SK-N-SH (cell line): ENCODE data around the gene CYP26B1. TPM values are rescaled to one million over a fixed set of nuclear protein-coding genes. Genes with fewer than 3 reads are reported as not detected.

ENCODE experiments used
- CTCF ChIA-PET: fragments of 300-600, 350-600 bp; formaldehyde crosslinking; extraction: SDS; loops from one replicate; lab custom pipeline; 2021; lab: Yijun Ruan, JAX
- POLR2A ChIA-PET: fragments of 350-600 bp; sonication (Branson Sonifier 250); formaldehyde crosslinking; extraction: SDS; loops from one replicate; lab custom pipeline; 2020; ENCODE audit warnings: antibody characterized with exemption, inconsistent platforms; lab: Yijun Ruan, JAX
- DNase-seq: peaks from one replicate; pipeline ENCODE4 v3.0.0; 2012
- H2AFZ ChIP-seq: fragments of 200-600 bp; sonication (generic); 2 replicates; pipeline ENCODE4 v1.8.1; 2016; ENCODE audit warnings: antibody characterized with exemption, mild to moderate bottlenecking, low read depth
- H3F3A ChIP-seq: fragments of 200-600 bp; sonication (generic); replicated peaks from 2 replicates; pipeline ENCODE3; 2016; ENCODE audit warnings: antibody characterized with exemption, mild to moderate bottlenecking; ENCODE audit not compliant: insufficient read depth
- H3K27ac ChIP-seq, 2 experiments: fragments of 200-500 bp in 1 of 2; fragments of 200-600 bp in 1 of 2; sonication (Bioruptor generic) in 1 of 2; sonication (generic), shearing (Covaris generic) in 1 of 2; 2 replicates each; pipeline versions ENCODE4 v1.5.1 to v1.6.1; 2014 to 2016; ENCODE audit warnings: low read depth in 2 of 2, inconsistent platforms in 1 of 2, low read length in 1 of 2, mild to moderate bottlenecking in 1 of 2, mixed read lengths in 1 of 2
- H3K27me3 ChIP-seq: fragments of 200-600 bp; sonication (generic), shearing (Covaris generic); 2 replicates; pipeline ENCODE4 v1.6.1; 2016; ENCODE audit warnings: mixed run types; ENCODE audit not compliant: insufficient read depth
- H3K36me3 ChIP-seq, 2 experiments: fragments of 200-500 bp in 1 of 2; fragments of 200-600 bp in 1 of 2; sonication (Bioruptor generic) in 1 of 2; sonication (generic) in 1 of 2; replicated peaks in 1 of 2; 2 replicates each; pipeline versions ENCODE3 to v1.5.1; 2014 to 2016; ENCODE audit warnings: low read length in 1 of 2, mild to moderate bottlenecking in 1 of 2; ENCODE audit not compliant: insufficient read depth in 2 of 2, control insufficient read depth in 1 of 2
- H3K4me1 ChIP-seq, 2 experiments: fragments of 200-500 bp in 1 of 2; fragments of 200-600 bp in 1 of 2; sonication (Bioruptor generic) in 1 of 2; sonication (generic), shearing (Covaris generic) in 1 of 2; 2 replicates each; pipeline versions ENCODE4 v1.5.1 to v1.6.1; 2014 to 2016; ENCODE audit warnings: low read depth in 1 of 2, low read length in 1 of 2, mixed run types in 1 of 2; ENCODE audit not compliant: insufficient read depth in 2 of 2, control insufficient read depth in 1 of 2
- H3K4me2 ChIP-seq: fragments of 200-600 bp; sonication (generic), shearing (Covaris generic); 2 replicates; pipeline ENCODE4 v1.6.1; 2017; ENCODE audit warnings: mixed run types
- H3K4me3 ChIP-seq, 2 experiments: fragments of 200-500 bp in 1 of 2; fragments of 200-600 bp in 1 of 2; sonication (Bioruptor generic) in 1 of 2; sonication (generic), shearing (Covaris generic) in 1 of 2; 2 replicates each; pipeline versions ENCODE4 v1.5.1 to v1.8.1; 2014 to 2016; ENCODE audit warnings: low read depth in 2 of 2, inconsistent platforms in 1 of 2, low read length in 1 of 2, mild to moderate bottlenecking in 1 of 2, mixed read lengths in 1 of 2, moderate library complexity in 1 of 2
- H3K79me2 ChIP-seq: fragments of 200-600 bp; sonication (generic); 2 replicates; pipeline ENCODE4 v1.8.1; 2017; ENCODE audit warnings: mild to moderate bottlenecking; ENCODE audit not compliant: insufficient read depth
- H3K9ac ChIP-seq: fragments of 200-600 bp; sonication (generic); 2 replicates; pipeline ENCODE4 v1.6.1; 2017; ENCODE audit warnings: mixed run types
- H3K9me2 ChIP-seq: fragments of 200-600 bp; sonication (generic); 2 replicates; pipeline ENCODE4 v1.6.1; 2017; ENCODE audit warnings: mixed run types
- H3K9me3 ChIP-seq: fragments of 200-600 bp; sonication (generic); 2 replicates; pipeline ENCODE4 v1.6.1; 2017; ENCODE audit warnings: mixed run types, mild to moderate bottlenecking, moderate library complexity
- H4K20me1 ChIP-seq: fragments of 200-600 bp; sonication (generic); 2 replicates; pipeline ENCODE4 v1.6.1; 2017; ENCODE audit warnings: mild to moderate bottlenecking, mixed run types; ENCODE audit not compliant: insufficient read depth
- CTCF ChIP-seq: fragments of 200-600 bp; sonication (generic); IDR thresholded peaks from 2 replicates; pipeline ENCODE4 v1.6.1; 2017; ENCODE audit warnings: antibody characterized with exemption, mild to moderate bottlenecking, moderate library complexity
- ELF1 ChIP-seq: IDR thresholded peaks from 2 replicates; pipeline ENCODE4 v1.4.0; 2012
- EP300 ChIP-seq, 2 experiments: IDR thresholded peaks; 2 replicates each; pipeline versions ENCODE4 v1.4.0 to v1.6.1; 2012; ENCODE audit warnings: borderline replicate concordance in 1 of 2, low read depth in 1 of 2, low read length in 1 of 2
- EZH2phosphoT487 ChIP-seq: fragments of 200-600 bp; sonication (generic); IDR thresholded peaks from 2 replicates; pipeline ENCODE4 v1.6.1; 2017; ENCODE audit warnings: low read depth, mixed run types, mild to moderate bottlenecking, antibody characterized with exemption, moderate library complexity, borderline replicate concordance
- FOXJ3 ChIP-seq: sonication (generic); formaldehyde crosslinking; IDR thresholded peaks from 2 replicates; pipeline ENCODE4 v1.5.1; 2020; ENCODE audit warnings: mild to moderate bottlenecking, missing genetic modification reagents
- FOXM1 ChIP-seq: IDR thresholded peaks from 2 replicates; pipeline ENCODE4 v1.4.0; 2012; ENCODE audit warnings: low read depth, mild to moderate bottlenecking
- GATA2 ChIP-seq: sonication (generic); formaldehyde crosslinking; IDR thresholded peaks from 2 replicates; pipeline ENCODE4 v1.5.0; 2020; ENCODE audit warnings: mild to moderate bottlenecking, missing genetic modification reagents
- JUND ChIP-seq: IDR thresholded peaks from 2 replicates; pipeline ENCODE4 v1.4.0; 2012
- MAX ChIP-seq: IDR thresholded peaks from 2 replicates; pipeline ENCODE4 v1.4.0; 2012; ENCODE audit warnings: low read depth
- NFIC ChIP-seq: IDR thresholded peaks from 2 replicates; pipeline ENCODE4 v1.4.0; 2012; ENCODE audit warnings: borderline replicate concordance
- PBX3 ChIP-seq: IDR thresholded peaks from 2 replicates; pipeline ENCODE4; 2012
- REST ChIP-seq: IDR thresholded peaks from 2 replicates; pipeline ENCODE4 v1.6.1; 2012; ENCODE audit warnings: mild to moderate bottlenecking, low read depth, low read length, moderate library complexity
- SIN3A ChIP-seq: IDR thresholded peaks from 2 replicates; pipeline ENCODE4 v1.6.1; 2012; ENCODE audit warnings: low read depth, mild to moderate bottlenecking, low read length, moderate library complexity, borderline replicate concordance
- TCF12 ChIP-seq: IDR thresholded peaks from 2 replicates; pipeline ENCODE4 v1.4.0; 2012
- USF1 ChIP-seq: IDR thresholded peaks from 2 replicates; pipeline ENCODE4 v1.4.0; 2012; ENCODE audit warnings: low read depth, borderline replicate concordance
- ZBTB33 ChIP-seq: IDR thresholded peaks from 2 replicates; pipeline ENCODE4 v1.4.0; 2012; ENCODE audit warnings: low read depth, borderline replicate concordance
- WGBS: methylation state at CpG from one replicate; pipeline ENCODE4 v1.1.6; 2017; ENCODE audit warnings: low lambda C conversion rate; 5-methylcytosine and 5-hydroxymethylcytosine counted together
- polyA plus RNA-seq, 3 experiments: library from polyadenylated mRNA; depleted of rRNA; stranded (reverse); fragments of >200 nt; gene quantifications; 2 replicates each; pipeline ENCODE4 v1.2.3, GENCODE V29; 2012

CYP26B1 gene
- polyA plus RNA-seq, 1 of the 3 experiments (the other 2 are of a cell fraction), result 0.33 TPM

GRCh38 chr2:72129681-72130340, 17.9 kb downstream of the CYP26B1 start:
- H3K9ac ChIP-seq, result no peak overlapping the region
- H3K9me2 ChIP-seq, result no peaks in the 10 kb centered on the region
- H3K27ac ChIP-seq, result no peak overlapping the region
- H3K36me3 ChIP-seq, result no peaks in the 10 kb centered on the region
- CTCF ChIA-PET, result interaction anchor here (0.9 to 1.3 kb wide), 3 partner anchors 21 to 450 kb away, joined by 3 to 4 read pairs (median 3); no protein-coding TSS in a partner anchor
- POLR2A ChIA-PET, result no interaction called here
- H3K27me3 ChIP-seq, result no peaks in the 10 kb centered on the region; the same call in 1 of the 2 replicates
- no peaks in the 10 kb centered on the region for H3K4me1 ChIP-seq
- peak; percentile 6 for DNase-seq
- no peaks in the 10 kb centered on the region for H4K20me1 ChIP-seq
- TF ChIP-seq ELF1 (no peak), REST (no peak), EP300 (IDR thresholded peaks at IDR 0.05; ENCODE audit: borderline replicate concordance in 1 of 2, low read depth in 1 of 2, low read length in 1 of 2) (no peak), ZBTB33 (no peak), SIN3A (no peak), MAX (no peak), GATA2 (CRISPR knock-in tag) (no peak), USF1 (no peak), FOXM1 (no peak), PBX3 (no peak), NFIC (no peak), CTCF (no peak), JUND (no peak), FOXJ3 (no peak), TCF12 (no peak), EZH2phosphoT487 (no peak)
- no peak overlapping the region for H3K4me2 ChIP-seq
- H3K4me3 ChIP-seq, result no peak overlapping the region
- no peaks in the 10 kb centered on the region for H3F3A ChIP-seq
- no peaks in the 10 kb centered on the region for H3K79me2 ChIP-seq
- H3K9me3 ChIP-seq, result no peaks in the 10 kb centered on the region
- H2AFZ ChIP-seq, result no peak overlapping the region
- 78% methylated on average over 9 of the region's 9 CpGs for WGBS
